Fibroblast of mammary gland (primary cell): ENCODE results near the gene CD300LB.

Source experiments
- DNase-seq: peaks from one replicate; pipeline ENCODE4 v3.0.0-alpha.2; 2010; ENCODE audit warnings: low read depth
- H3K4me3 ChIP-seq: 2 replicates; pipeline ENCODE4 v1.5.1; 2011; ENCODE audit warnings: low read depth, mild to moderate bottlenecking, low read length, moderate library complexity; ENCODE audit not compliant: control insufficient read depth
- CTCF ChIP-seq: conservative IDR thresholded peaks from 2 replicates; pipeline ENCODE4 v1.5.1; 2011; ENCODE audit warnings: low read depth, low read length, inconsistent platforms; ENCODE audit not compliant: control insufficient read depth, insufficient read depth

Gene CD300LB

GRCh38 chr17:74569020-74570003, 38.0 kb upstream of the CD300LB start:
- DNase-seq: peak; percentile 100
- no peak overlapping the region for H3K4me3 ChIP-seq
- TF ChIP-seq CTCF: no peak

- no peak for DNase-seq
- no peak for TF ChIP-seq CTCF
- no peak overlapping the region for H3K4me3 ChIP-seq
These were observed 37.0 kb upstream of the CD300LB start for GRCh38 chr17:74568106-74568873.

GRCh38 chr17:74567397-74567796, 36.1 kb upstream of the CD300LB start, which contains the start of gene CD300H:
Gene CD300H, minus strand, starts transcription at chr17:74567509.
- no peak for DNase-seq
- no peak within 1 kb of the TSS for H3K4me3 ChIP-seq
- no peak for TF ChIP-seq CTCF

GRCh38 chr17:74566132-74566753, 35.0 kb upstream of the CD300LB start:
- TF ChIP-seq CTCF: peak; percentile 61
- no peak overlapping the region for H3K4me3 ChIP-seq
- peak; percentile 62 for DNase-seq

GRCh38 chr17:74565126-74565525, 33.9 kb upstream of the CD300LB start:
- peak; percentile 23 for DNase-seq
- H3K4me3 ChIP-seq: no peak overlapping the region
- no peak for TF ChIP-seq CTCF

- H3K4me3 ChIP-seq: no peak overlapping the region
- no peak for TF ChIP-seq CTCF
- DNase-seq: no peak
These were observed 32.1 kb upstream of the CD300LB start for GRCh38 chr17:74563358-74563757.
